HCT116 (cell line): ENCODE measurements around the gene IFT74. TPM values are rescaled to one million over a fixed set of nuclear protein-coding genes. Genes with fewer than 3 reads are reported as not detected.

Experiments used
- ATAC-seq: fragments of 200-7000 bp; cut with Tn5 transposase; 2 replicates; pipeline ENCODE4 v1.9.1; 2020; ENCODE audit warnings: mild to moderate bottlenecking, moderate library complexity
- BruUV-seq: library from RNA; stranded (reverse); fragments of 400-500 nt; replicated peaks from 2 replicates; lab custom pipeline; 2021; lab: Mats Ljungman, UMichigan
- CTCF ChIA-PET: fragments of 300-600 bp; sonication (Branson Sonifier 250); formaldehyde crosslinking; loops from one replicate; lab custom pipeline; 2021; ENCODE audit warnings: antibody characterized with exemption; lab: Charles Lee
- POLR2A ChIA-PET: fragments of 300-600, 350-600 bp; sonication (Branson Sonifier 250); formaldehyde crosslinking; loops from one replicate; lab custom pipeline; 2021; ENCODE audit warnings: antibody characterized with exemption; lab: Charles Lee
- RAD21 ChIA-PET, 2 experiments: fragments of 300-600 bp; sonication (Branson Sonifier 250); formaldehyde crosslinking; loops; one replicate each; lab custom pipeline; 2023; ENCODE audit warnings: low total read pairs in 2 of 2; ENCODE audit not compliant: uncharacterized antibody in 2 of 2, unreplicated experiment in 2 of 2, low non-redundant PET in 1 of 2; lab: Charles Lee
- DNase-seq: peaks from one replicate; pipeline ENCODE4 v3.0.0-alpha.2; 2010; ENCODE audit warnings: low read depth, low spot score
- H2AFZ ChIP-seq: fragments of 200-600 bp; shearing (Covaris generic), sonication (generic); 2 replicates; pipeline ENCODE4 v1.6.1; 2017; ENCODE audit warnings: low read depth, mixed run types, mixed read lengths, antibody characterized with exemption, low read length; ENCODE audit not compliant: poor library complexity, severe bottlenecking
- H3K27ac ChIP-seq: 2 replicates; pipeline ENCODE4 v1.5.1; 2012; ENCODE audit warnings: low read depth, low read length
- H3K27me3 ChIP-seq: fragments of 200-600 bp; sonication (generic); 2 replicates; pipeline ENCODE4 v1.6.1; 2016; ENCODE audit warnings: mixed run types, low read length, mixed read lengths; ENCODE audit not compliant: insufficient read depth
- H3K36me3 ChIP-seq, 2 experiments: fragments of 200-500 bp in 1 of 2; fragments of 200-600 bp in 1 of 2; sonication (Bioruptor generic) in 1 of 2; sonication (generic) in 1 of 2; 2 replicates each; pipeline versions ENCODE4 v1.5.1 to v1.6.1; 2014 to 2016; ENCODE audit warnings: low read length in 2 of 2, inconsistent platforms in 1 of 2, mixed read lengths in 1 of 2, mixed run types in 1 of 2; ENCODE audit not compliant: insufficient read depth in 2 of 2, control insufficient read depth in 1 of 2
- H3K4me1 ChIP-seq, 2 experiments: fragments of 200-600 bp in 1 of 2; sonication (generic) in 1 of 2; 2 replicates each; pipeline versions ENCODE4 v1.5.1 to v1.6.1; 2012 to 2017; ENCODE audit warnings: low read length in 2 of 2, inconsistent platforms in 1 of 2, mild to moderate bottlenecking in 1 of 2, mixed read lengths in 1 of 2, mixed run types in 1 of 2, moderate library complexity in 1 of 2; ENCODE audit not compliant: insufficient read depth in 2 of 2, control insufficient read depth in 1 of 2
- H3K4me2 ChIP-seq: fragments of 200-600 bp; sonication (generic); 2 replicates; pipeline ENCODE4 v1.6.1; 2017; ENCODE audit warnings: mixed run types, low read length, mixed read lengths
- H3K4me3 ChIP-seq, 2 experiments: fragments of 200-600 bp in 1 of 2; sonication (generic) in 1 of 2; replicated peaks in 1 of 2; 2 replicates each; pipeline ENCODE4 v1.5.1; 2011 to 2016; ENCODE audit warnings: low read length in 2 of 2, control low read depth in 1 of 2, low read depth in 1 of 2, mild to moderate bottlenecking in 1 of 2, mixed read lengths in 1 of 2, mixed run types in 1 of 2
- H3K79me2 ChIP-seq: fragments of 200-600 bp; sonication (generic); 2 replicates; pipeline ENCODE4 v1.6.1; 2017; ENCODE audit warnings: mild to moderate bottlenecking, mixed run types, low read length, moderate library complexity, mixed read lengths; ENCODE audit not compliant: insufficient read depth
- H3K9ac ChIP-seq: fragments of 200-600 bp; sonication (generic); 2 replicates; pipeline ENCODE4 v1.6.1; 2016; ENCODE audit warnings: low read length, mixed read lengths
- H3K9me2 ChIP-seq: fragments of 200-600 bp; sonication (generic), shearing (Covaris generic); 2 replicates; pipeline ENCODE4 v1.6.1; 2017; ENCODE audit warnings: mixed run types, mild to moderate bottlenecking, moderate library complexity; ENCODE audit not compliant: insufficient read depth
- H3K9me3 ChIP-seq, 2 experiments: fragments of 200-500 bp in 1 of 2; fragments of 200-600 bp in 1 of 2; sonication (Bioruptor generic) in 1 of 2; sonication (generic) in 1 of 2; 2 replicates each; pipeline ENCODE4 v1.6.1; 2014 to 2017; ENCODE audit warnings: low read length in 2 of 2, mixed read lengths in 2 of 2, inconsistent platforms in 1 of 2, low read depth in 1 of 2, mild to moderate bottlenecking in 1 of 2, mixed run types in 1 of 2, moderate library complexity in 1 of 2; ENCODE audit not compliant: control insufficient read depth in 1 of 2, insufficient read depth in 1 of 2
- H4K20me1 ChIP-seq: fragments of 200-600 bp; sonication (generic), shearing (Covaris generic); 2 replicates; pipeline ENCODE4 v1.6.1; 2017; ENCODE audit warnings: mixed run types, mild to moderate bottlenecking, moderate library complexity; ENCODE audit not compliant: insufficient read depth
- ATF3 ChIP-seq: IDR thresholded peaks from 2 replicates; pipeline ENCODE4 v1.6.1; 2012
- CBX3 ChIP-seq: IDR thresholded peaks from 2 replicates; pipeline ENCODE4 v1.6.1; 2012; ENCODE audit warnings: low read depth
- CEBPB ChIP-seq: IDR thresholded peaks from 2 replicates; pipeline ENCODE4 v1.6.1; 2012; ENCODE audit warnings: low read depth
- CTCF ChIP-seq, 3 experiments: fragments of 200-600 bp in 1 of 3; sonication (generic) in 1 of 3; IDR thresholded peaks in 2 of 3; conservative IDR thresholded peaks in 1 of 3; 2 replicates each; pipeline ENCODE4 v1.5.1; 2012 to 2017; ENCODE audit warnings: low read depth in 2 of 3, low read length in 2 of 3, antibody characterized with exemption in 1 of 3, borderline replicate concordance in 1 of 3, control low read depth in 1 of 3, mild to moderate bottlenecking in 1 of 3, mixed read lengths in 1 of 3, mixed run types in 1 of 3, moderate library complexity in 1 of 3; ENCODE audit not compliant: insufficient read depth in 1 of 3
- EGR1 ChIP-seq: IDR thresholded peaks from 2 replicates; pipeline ENCODE4 v1.6.1; 2012; ENCODE audit warnings: low read depth
- ELF1 ChIP-seq: IDR thresholded peaks from 2 replicates; pipeline ENCODE4 v1.6.1; 2012; ENCODE audit warnings: low read depth, borderline replicate concordance
- EZH2 ChIP-seq: fragments of 200-600 bp; sonication (generic); IDR thresholded peaks from 2 replicates; pipeline ENCODE4 v1.6.1; 2017; ENCODE audit warnings: antibody characterized with exemption, mixed run types
- EZH2phosphoT487 ChIP-seq: fragments of 200-600 bp; IDR thresholded peaks from 2 replicates; pipeline ENCODE4 v1.6.1; 2018; ENCODE audit warnings: antibody characterized with exemption, borderline replicate concordance
- FOSL1 ChIP-seq: IDR thresholded peaks from 2 replicates; pipeline ENCODE4 v1.6.1; 2012; ENCODE audit warnings: low read depth
- JUND ChIP-seq: IDR thresholded peaks from 2 replicates; pipeline ENCODE4 v1.6.1; 2012
- MAX ChIP-seq: IDR thresholded peaks from 2 replicates; pipeline ENCODE4 v1.6.1; 2012
- POLR2A ChIP-seq: IDR thresholded peaks from 2 replicates; pipeline ENCODE4 v1.7.0; 2011; ENCODE audit warnings: borderline replicate concordance; ENCODE audit not compliant: insufficient read depth, insufficient read length; ENCODE audit errors: extremely low read depth
- POLR2AphosphoS5 ChIP-seq: IDR thresholded peaks from 2 replicates; pipeline ENCODE4 v1.6.1; 2011; ENCODE audit warnings: mild to moderate bottlenecking, low read depth, low read length, moderate library complexity
- RAD21 ChIP-seq: IDR thresholded peaks from 2 replicates; pipeline ENCODE4 v1.6.1; 2012; ENCODE audit warnings: low read depth, mild to moderate bottlenecking
- REST ChIP-seq: IDR thresholded peaks from 2 replicates; pipeline ENCODE4 v1.6.1; 2012; ENCODE audit warnings: low read depth
- SIN3A ChIP-seq: IDR thresholded peaks from 2 replicates; pipeline ENCODE4 v1.6.1; 2012; ENCODE audit warnings: low read depth
- SRF ChIP-seq: IDR thresholded peaks from 2 replicates; pipeline ENCODE4 v1.6.1; 2012; ENCODE audit warnings: low read depth
- TCF7L2 ChIP-seq: IDR thresholded peaks from 2 replicates; pipeline ENCODE4 v1.7.0; 2011; ENCODE audit warnings: borderline replicate concordance, inconsistent platforms; ENCODE audit not compliant: insufficient read depth, insufficient read length; ENCODE audit errors: extremely low read depth
- YY1 ChIP-seq: IDR thresholded peaks from 2 replicates; pipeline ENCODE4 v1.6.1; 2011; ENCODE audit warnings: low read length, low read depth, moderate library complexity, mild to moderate bottlenecking; ENCODE audit not compliant: insufficient replicate concordance; ENCODE audit errors: extremely low read depth
- ZFX ChIP-seq: fragments of 450-650 bp; IDR thresholded peaks from 2 replicates; pipeline ENCODE4 v1.6.1; 2017
- intact Hi-C: fragments of 100-400 bp; cut with micrococcal nuclease; formaldehyde crosslinking; loops from 2 replicates; pipeline ENCODE4 v1.10.0; 2022
- total RNA-seq: library from RNA; stranded (reverse); gene quantifications from one replicate; pipeline ENCODE4 v1.2.1, GENCODE V29; 2021; ENCODE audit not compliant: unreplicated experiment

Gene IFT74
- total RNA-seq, 1 experiment from 2014 or later = 18.2 TPM

- no peak within 1 kb of the TSS for H3K9ac ChIP-seq
Observed at GRCh38 chr9:27005491-27005890, 49.3 kb downstream of the IFT74 start, which contains the start of gene LRRC19. TSS of gene LRRC19 (minus strand) at chr9:27005672. CDS start at chr9:26999694, 5,978 bp downstream.

More at GRCh38 chr9:27005491-27005890, 49.3 kb downstream of the IFT74 start, which contains the start of gene LRRC19:
- intact Hi-C loops = no loop called here
- peaks cover 0 to 4% of the 10 kb centered on the region in 2 experiments; a peak in 2 of 4 replicates for H3K36me3 ChIP-seq
- H3K79me2 ChIP-seq = no peaks in the 10 kb centered on the region
- no peaks in the 10 kb centered on the region for H3K4me1 ChIP-seq
- no peak within 1 kb of the TSS for H3K4me3 ChIP-seq
- H4K20me1 ChIP-seq = no peaks in the 10 kb centered on the region
- H2AFZ ChIP-seq = no peak within 1 kb of the TSS
- DNase-seq = no peak
- RAD21 ChIA-PET = no interaction called here
- no peak for ATAC-seq
- BruUV-seq = no TSS peak
- H3K27me3 ChIP-seq = no peaks in the 10 kb centered on the region
- CTCF ChIA-PET = no interaction called here
- H3K4me2 ChIP-seq = no peak within 1 kb of the TSS
- TF ChIP-seq EGR1 = no peak
- TF ChIP-seq CEBPB = no peak
- TF ChIP-seq ZFX = no peak
- no peak for TF ChIP-seq YY1
- TF ChIP-seq TCF7L2 = no peak
- no peak for TF ChIP-seq REST
- TF ChIP-seq ELF1 = no peak
- TF ChIP-seq EZH2 = no peak
- TF ChIP-seq POLR2A = no peak
- no peak for TF ChIP-seq CBX3
- TF ChIP-seq ATF3 = no peak
- no peak for TF ChIP-seq POLR2AphosphoS5
- TF ChIP-seq MAX = no peak
- no peak for TF ChIP-seq FOSL1
- no peak for TF ChIP-seq JUND
- no peak for TF ChIP-seq SRF
- TF ChIP-seq SIN3A = no peak
- no peak for TF ChIP-seq RAD21
- TF ChIP-seq CTCF (IDR thresholded peaks at IDR 0.05 in 2 of 3, conservative IDR thresholded peaks at IDR 0.05 in 1 of 3; ENCODE audit: borderline replicate concordance in 1 of 3, insufficient read depth in 1 of 3, low read depth in 2 of 3, low read length in 2 of 3) = no peak
- no peak for TF ChIP-seq EZH2phosphoT487
- TF ChIP-seq, all 23 proteins: peak for 0
- POLR2A ChIA-PET = no interaction called here
- Histone ChIP-seq H3K9me3 (no peaks in the 10 kb centered on the region), H3K9me2 (no peaks in the 10 kb centered on the region), H3K27ac (no peak within 1 kb of the TSS)
